DND-41 (cell line): ENCODE measurements around the gene ANO9.

ENCODE experiments used
- CTCF ChIP-seq: IDR thresholded peaks from 2 replicates; pipeline ENCODE4 v1.5.1; 2012; ENCODE audit warnings: borderline replicate concordance, low read length, moderate library complexity, mild to moderate bottlenecking; ENCODE audit not compliant: poor library complexity, severe bottlenecking; ENCODE audit errors: extremely low read depth
- EZH2 ChIP-seq: IDR thresholded peaks from 3 replicates; pipeline ENCODE4 v1.6.1; 2012; ENCODE audit warnings: borderline replicate concordance, low read depth, mild to moderate bottlenecking, moderate library complexity, low read length, inconsistent platforms; ENCODE audit not compliant: severe bottlenecking

DNA sequence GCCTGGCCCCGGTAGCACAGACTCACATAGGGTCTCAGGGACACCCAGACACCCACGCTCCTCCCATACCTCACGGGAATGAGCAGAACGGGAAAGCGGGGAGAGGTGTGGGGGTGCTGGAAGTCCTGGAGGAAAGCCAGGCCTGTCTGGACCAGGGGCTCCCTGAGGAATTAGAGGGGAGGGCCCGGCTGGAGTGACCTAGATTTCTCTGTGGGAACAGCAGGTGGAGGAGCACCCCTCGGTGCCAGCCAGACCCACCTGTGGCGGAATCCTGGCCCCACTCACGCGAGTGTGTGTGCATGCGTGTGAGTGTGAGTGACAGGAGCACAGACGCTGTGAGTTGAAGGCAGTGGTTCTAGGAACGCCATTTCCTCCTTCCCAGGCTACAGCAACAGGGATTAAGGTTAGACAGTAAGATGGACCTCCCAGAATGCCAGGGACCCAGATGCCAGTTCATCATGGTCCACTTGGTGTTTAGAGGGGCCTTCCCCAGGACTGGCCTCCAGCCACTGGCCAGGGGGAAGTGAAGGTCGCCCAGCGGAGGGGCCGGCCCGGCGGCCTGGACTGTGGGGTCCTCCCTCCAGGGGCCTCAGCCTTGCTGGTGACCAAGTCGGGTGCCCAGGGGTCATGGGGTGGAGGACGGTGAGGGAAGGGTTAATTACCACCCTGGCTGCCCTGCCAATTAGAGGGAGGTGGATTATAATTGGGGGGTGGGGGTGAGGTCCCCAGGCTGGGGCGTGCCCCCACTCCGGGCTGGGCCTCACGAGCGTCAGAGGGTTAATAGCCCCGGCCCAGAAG lies 46.8 kb downstream of the ANO9 start:
- TF ChIP-seq CTCF (no peak), EZH2 (no peak)
